GM23338 (cell line): ENCODE measurements around the gene OR10P1. TPM values are rescaled to one million over a fixed set of nuclear protein-coding genes. Genes with fewer than 3 reads are reported as not detected.

Experiments
- ATAC-seq: fragments of 200-7000 bp; cut with Tn5 transposase; 3 replicates; pipeline ENCODE4 v1.9.1; 2020
- DNase-seq: peaks from one replicate; pipeline ENCODE4 v3.0.0-alpha.2; 2015; ENCODE audit warnings: low spot score
- H2AFZ ChIP-seq: fragments of 200-600 bp; sonication (generic); 2 replicates; pipeline ENCODE4 v1.8.0; 2016; ENCODE audit warnings: antibody characterized with exemption, mild to moderate bottlenecking, moderate library complexity
- H3F3A ChIP-seq: fragments of 200-600 bp; sonication (generic); replicated peaks from 2 replicates; pipeline ENCODE4 v1.8.0; 2017; ENCODE audit warnings: antibody characterized with exemption, mixed run types, low read depth
- H3K27ac ChIP-seq: fragments of 200-600 bp; sonication (generic); 2 replicates; pipeline ENCODE4 v1.6.1; 2016; ENCODE audit warnings: low read depth
- H3K27me3 ChIP-seq: fragments of 200-600 bp; sonication (generic); 2 replicates; pipeline ENCODE4 v1.8.0; 2016; ENCODE audit warnings: mild to moderate bottlenecking, mixed run types, moderate library complexity; ENCODE audit not compliant: insufficient read depth
- H3K36me3 ChIP-seq: fragments of 200-600 bp; sonication (generic); 2 replicates; pipeline ENCODE4 v1.8.0; 2016; ENCODE audit warnings: mild to moderate bottlenecking; ENCODE audit not compliant: insufficient read depth
- H3K4me1 ChIP-seq: fragments of 200-600 bp; sonication (generic); 2 replicates; pipeline ENCODE4 v1.8.0; 2016; ENCODE audit warnings: mild to moderate bottlenecking, moderate library complexity; ENCODE audit not compliant: insufficient read depth
- H3K4me2 ChIP-seq: fragments of 200-600 bp; sonication (generic); 2 replicates; pipeline ENCODE4 v1.7.1; 2017; ENCODE audit warnings: mixed run types
- H3K4me3 ChIP-seq: fragments of 200-600 bp; sonication (generic); 2 replicates; pipeline ENCODE4 v1.6.1; 2016; ENCODE audit warnings: mixed run types
- H3K79me2 ChIP-seq: fragments of 200-600 bp; sonication (generic); replicated peaks from 2 replicates; pipeline ENCODE4 v1.8.0; 2017; ENCODE audit warnings: mild to moderate bottlenecking; ENCODE audit not compliant: insufficient read depth
- H3K9me2 ChIP-seq: fragments of 200-600 bp; sonication (generic); 2 replicates; pipeline ENCODE4 v1.8.0; 2017; ENCODE audit not compliant: insufficient read depth
- H4K20me1 ChIP-seq: fragments of 200-600 bp; sonication (generic); replicated peaks from 2 replicates; pipeline ENCODE4 v1.8.0; 2017; ENCODE audit warnings: mild to moderate bottlenecking; ENCODE audit not compliant: insufficient read depth
- H3K27ac Mint-ChIP-seq: 2 replicates; pipeline ENCODE4 v1.8.0; 2020; ENCODE audit warnings: inconsistent platforms, mild to moderate bottlenecking, moderate library complexity, mixed read lengths
- H3K27me3 Mint-ChIP-seq: 3 replicates; pipeline ENCODE4 v1.8.0; 2022; ENCODE audit warnings: low read depth, mild to moderate bottlenecking, moderate library complexity, mixed read lengths, inconsistent platforms; ENCODE audit not compliant: insufficient read depth, poor library complexity
- H3K36me3 Mint-ChIP-seq: 3 replicates; pipeline ENCODE4 v1.8.0; 2021; ENCODE audit warnings: low read depth, mild to moderate bottlenecking, inconsistent platforms, moderate library complexity, mixed read lengths
- H3K4me1 Mint-ChIP-seq: 3 replicates; pipeline ENCODE4 v1.8.0; 2020; ENCODE audit warnings: mild to moderate bottlenecking, inconsistent platforms, mixed read lengths
- H3K4me3 Mint-ChIP-seq: 3 replicates; pipeline ENCODE4 v1.8.0; 2021; ENCODE audit warnings: moderate library complexity, mild to moderate bottlenecking, inconsistent platforms, mixed read lengths
- H3K9me3 Mint-ChIP-seq: 3 replicates; pipeline ENCODE4 v1.8.0; 2020; ENCODE audit warnings: moderate library complexity, mild to moderate bottlenecking, inconsistent platforms, mixed read lengths
- CREB1 ChIP-seq: fragments of 250-450 bp; sonication (Bioruptor Pico); IDR thresholded peaks from 2 replicates; pipeline ENCODE4 v1.5.0; 2020; ENCODE audit warnings: low read depth, mild to moderate bottlenecking, moderate library complexity
- CTCF ChIP-seq, 2 experiments: fragments of 200-600 bp in 1 of 2; sonication (generic) in 1 of 2; conservative IDR thresholded peaks; 2 replicates each; pipeline versions ENCODE4 v1.5.1 to v1.6.1; 2016 to 2017; ENCODE audit warnings: antibody characterized with exemption in 2 of 2, low read depth in 2 of 2, mild to moderate bottlenecking in 2 of 2, moderate library complexity in 1 of 2
- ETS1 ChIP-seq: IDR thresholded peaks from 2 replicates; pipeline ENCODE4 v1.6.1; 2016; ENCODE audit warnings: antibody characterized with exemption
- EZH2 ChIP-seq: fragments of 200-600 bp; sonication (generic); IDR thresholded peaks from one replicate; pipeline ENCODE4 v1.8.0; 2017; ENCODE audit warnings: antibody characterized with exemption, mild to moderate bottlenecking, low read depth; ENCODE audit not compliant: unreplicated experiment
- EZH2phosphoT487 ChIP-seq: fragments of 200-600 bp; sonication (generic); IDR thresholded peaks from one replicate; pipeline ENCODE4 v1.8.1; 2018; ENCODE audit warnings: antibody characterized with exemption; ENCODE audit not compliant: unreplicated experiment
- JUNB ChIP-seq: IDR thresholded peaks from one replicate; pipeline ENCODE4 v1.6.1; 2016; ENCODE audit warnings: antibody characterized with exemption; ENCODE audit not compliant: unreplicated experiment
- NANOG ChIP-seq: IDR thresholded peaks from 2 replicates; pipeline ENCODE4 v1.6.1; 2016; ENCODE audit warnings: antibody characterized with exemption, borderline replicate concordance
- POLR2AphosphoS5 ChIP-seq: IDR thresholded peaks from 2 replicates; pipeline ENCODE4 v1.6.1; 2016; ENCODE audit warnings: antibody characterized with exemption, low read depth
- REST ChIP-seq: IDR thresholded peaks from one replicate; pipeline ENCODE4 v1.6.1; 2018; ENCODE audit warnings: antibody characterized with exemption; ENCODE audit not compliant: unreplicated experiment
- STAT1 ChIP-seq: IDR thresholded peaks from one replicate; pipeline ENCODE4 v1.6.1; 2016; ENCODE audit warnings: antibody characterized with exemption; ENCODE audit not compliant: unreplicated experiment
- ZNF114 ChIP-seq: fragments of 250-450 bp; sonication (Bioruptor Pico); IDR thresholded peaks from 2 replicates; pipeline ENCODE4 v1.5.0; 2020; ENCODE audit warnings: mild to moderate bottlenecking, moderate library complexity
- ZNF331 ChIP-seq: fragments of 250-450 bp; sonication (Bioruptor Pico); IDR thresholded peaks from 2 replicates; pipeline ENCODE4 v1.5.0; 2020; ENCODE audit warnings: low read depth, mild to moderate bottlenecking, moderate library complexity
- ZNF462 ChIP-seq: fragments of 250-450 bp; sonication (Bioruptor Pico); IDR thresholded peaks from 2 replicates; pipeline ENCODE4 v1.5.0; 2020; ENCODE audit warnings: mild to moderate bottlenecking, moderate library complexity
- polyA plus RNA-seq: library from polyadenylated mRNA; unstranded; fragments of >200 nt; fragmentation: Nextera tagmentation; extraction: Ambion mirVana; gene quantifications from 2 replicates; pipeline ENCODE4 v1.2.1, GENCODE V29; 2016
- total RNA-seq: library from RNA; depleted of rRNA; stranded (reverse); fragments of >200 nt; shearing (Covaris generic); gene quantifications from 2 replicates; pipeline ENCODE4 v1.2.3, GENCODE V29; 2014

OR10P1 gene
- total and polyA plus RNA-seq, 2 experiments from 2014 or later: not detected

- 0 out of 2 replicates have a peak, but pooled peaks cover 2% of the 10 kb centered on the region for H3K9me2 ChIP-seq
- ATAC-seq: no peak
- H3F3A ChIP-seq: no peaks in the 10 kb centered on the region
- no peaks in the 10 kb centered on the region for H3K27me3 ChIP-seq
- H3K4me1 ChIP-seq: 0 out of 2 replicates have a peak, but pooled peaks cover 3% of the 10 kb centered on the region
- Mint-ChIP-seq H3K4me1 (peaks cover 6% of the 10 kb centered on the region; the same call in 2 of the 3 replicates), H3K27ac (no peak overlapping the region), H3K9me3 (no peaks in the 10 kb centered on the region), H3K27me3 (peaks cover 23% of the 10 kb centered on the region), H3K4me3 (no peak overlapping the region), H3K36me3 (peaks cover 22% of the 10 kb centered on the region)
- no peak overlapping the region for H3K4me2 ChIP-seq
- no peak overlapping the region for H3K27ac ChIP-seq
- TF ChIP-seq REST (no peak), NANOG (no peak), EZH2 (no peak), ZNF331 (CRISPR knock-in tag) (no peak), STAT1 (no peak), ZNF462 (CRISPR knock-in tag) (no peak), JUNB (no peak), POLR2AphosphoS5 (no peak), CREB1 (CRISPR knock-in tag) (no peak), ETS1 (no peak), CTCF (conservative IDR thresholded peaks at IDR 0.05; ENCODE audit: low read depth in 2 of 2) (no peak), EZH2phosphoT487 (no peak), ZNF114 (CRISPR knock-in tag) (no peak)
- no peaks in the 10 kb centered on the region for H4K20me1 ChIP-seq
- no peak overlapping the region for H3K4me3 ChIP-seq
- no peak for DNase-seq
- no peak overlapping the region for H2AFZ ChIP-seq
- no peaks in the 10 kb centered on the region; the same call in 1 of the 2 replicates for H3K36me3 ChIP-seq
- H3K79me2 ChIP-seq: no peaks in the 10 kb centered on the region
These were observed 49.8 kb downstream of the OR10P1 start for GRCh38 chr12:55686366-55687010.
